ENCODE data around the gene NHLRC4.

DNA sequence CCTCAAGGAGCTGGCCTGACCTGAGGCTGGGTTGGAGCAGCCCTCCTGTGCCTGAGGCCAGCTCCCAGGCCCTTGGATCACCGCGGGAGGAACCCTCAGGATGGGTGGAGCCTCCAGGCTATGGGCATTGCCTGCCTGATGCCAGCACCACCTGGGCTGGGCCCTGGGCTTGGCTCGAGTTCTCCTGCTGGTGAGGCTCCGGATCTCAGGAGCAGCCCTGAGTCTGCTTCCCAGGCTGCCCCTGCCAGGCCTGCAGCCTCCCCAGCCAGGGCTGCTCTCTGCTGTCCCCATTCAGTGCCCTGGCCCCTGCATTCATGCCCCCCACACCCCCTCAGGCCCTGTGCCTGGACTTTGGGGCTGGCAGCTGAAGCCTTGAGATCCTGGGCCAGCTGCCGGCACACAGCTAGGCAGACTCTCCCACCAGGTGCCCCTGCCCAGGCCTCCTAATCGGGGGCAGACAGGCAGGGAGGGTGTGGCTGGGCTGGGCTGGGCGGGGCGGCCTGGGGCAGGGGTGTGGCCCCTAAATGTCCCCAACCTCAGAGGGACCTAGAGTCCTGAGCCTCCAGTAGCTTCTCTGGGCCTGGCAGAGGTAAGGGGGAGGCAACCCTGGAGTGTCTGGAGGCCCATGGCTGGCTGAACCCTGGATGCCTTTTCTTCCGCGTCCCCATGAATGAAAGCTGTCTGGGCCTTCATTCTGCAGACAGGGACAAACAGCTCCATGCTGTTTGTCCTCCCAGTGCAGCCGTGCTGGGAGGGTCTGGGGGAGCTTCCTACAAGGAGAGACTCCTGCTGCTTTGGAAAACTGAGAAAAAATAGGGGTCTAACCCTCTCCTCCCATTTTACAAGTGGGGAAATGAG lies 1.8 kb downstream of the NHLRC4 start:
- TF ChIP-seq ZNF274 (IDR thresholded peaks at IDR 0.05; ENCODE audit: low read depth, low read length) (no peak), SUZ12 (IDR thresholded peaks at IDR 0.05; ENCODE audit: extremely low read depth, insufficient read depth, insufficient read length) (no peak)
